Caco-2 (cell line): ENCODE results near the gene PRPH. TPM values are rescaled to one million over a fixed set of nuclear protein-coding genes. Genes with fewer than 3 reads are reported as not detected.

Experiments
- BruUV-seq: library from RNA; stranded (reverse); fragments of 400-500 nt; replicated peaks from 2 replicates; lab custom pipeline; 2021; lab: Mats Ljungman, UMichigan
- CTCF ChIA-PET: fragments of 300-600 bp; sonication (Branson Sonifier 250); formaldehyde crosslinking; loops from one replicate; lab custom pipeline; 2022; ENCODE audit warnings: antibody characterized with exemption; lab: Charles Lee
- POLR2A ChIA-PET: fragments of 300-600 bp; sonication (Branson Sonifier 250); formaldehyde crosslinking; loops from one replicate; lab custom pipeline; 2022; ENCODE audit warnings: antibody characterized with exemption; lab: Charles Lee
- DNase-seq, 2 experiments: peaks; one replicate each; pipeline versions ENCODE4 v3.0.0 to v3.0.0-alpha.2; 2020 to 2022
- H3K27me3 ChIP-seq: replicated peaks from 2 replicates; pipeline ENCODE4 v1.6.0; 2011; ENCODE audit warnings: low read length; ENCODE audit not compliant: control insufficient read depth, insufficient read depth
- H3K36me3 ChIP-seq: 2 replicates; pipeline ENCODE4 v1.5.1; 2011; ENCODE audit warnings: low read length; ENCODE audit not compliant: control insufficient read depth, insufficient read depth
- H3K4me1 ChIP-seq: fragments of 250-450 bp; sonication (Bioruptor Pico); 2 replicates; pipeline ENCODE4 v1.5.1; 2020; ENCODE audit warnings: mild to moderate bottlenecking
- H3K4me3 ChIP-seq: 2 replicates; pipeline ENCODE4 v1.5.1; 2011; ENCODE audit warnings: low read depth, mild to moderate bottlenecking, control low read depth, low read length
- H3K9me3 ChIP-seq: fragments of 250-450 bp; sonication (Bioruptor Pico); 2 replicates; pipeline ENCODE4 v1.5.1; 2020; ENCODE audit warnings: mild to moderate bottlenecking, moderate library complexity
- H3K27ac Mint-ChIP-seq: one replicate; pipeline ENCODE4 v1.8.0; 2022; ENCODE audit warnings: mixed read lengths; ENCODE audit not compliant: unreplicated experiment
- H3K27me3 Mint-ChIP-seq: one replicate; pipeline ENCODE4 v1.8.0; 2022; ENCODE audit warnings: mixed read lengths; ENCODE audit not compliant: insufficient read depth, unreplicated experiment
- H3K36me3 Mint-ChIP-seq: one replicate; pipeline ENCODE4 v1.8.0; 2022; ENCODE audit warnings: mild to moderate bottlenecking, mixed read lengths; ENCODE audit not compliant: insufficient read depth, unreplicated experiment
- H3K4me1 Mint-ChIP-seq: one replicate; pipeline ENCODE4 v1.8.0; 2022; ENCODE audit warnings: low read depth, mixed read lengths; ENCODE audit not compliant: unreplicated experiment
- H3K4me3 Mint-ChIP-seq: one replicate; pipeline ENCODE4 v1.8.0; 2022; ENCODE audit warnings: mild to moderate bottlenecking, moderate library complexity, mixed read lengths; ENCODE audit not compliant: unreplicated experiment
- H3K9me3 Mint-ChIP-seq: one replicate; pipeline ENCODE4 v1.8.0; 2022; ENCODE audit warnings: mixed read lengths; ENCODE audit not compliant: unreplicated experiment
- intact Hi-C: fragments of 100-400 bp; cut with micrococcal nuclease; formaldehyde crosslinking; loops from one replicate; pipeline ENCODE4 v1.10.0; 2022; ENCODE audit not compliant: unreplicated experiment
- total RNA-seq: library from RNA; stranded (reverse); gene quantifications from 2 replicates; pipeline ENCODE4 v1.2.3, GENCODE V29; 2022
- TF ChIP-seq, protein P1 (sequence below), 2 experiments: fragments of 200-600 bp in 1 of 2; IDR thresholded peaks; 1 replicate in 1 of 2; 2 replicates in 1 of 2; pipeline versions ENCODE4 v1.5.1 to v1.8.0; 2011 to 2022; ENCODE audit warnings: antibody characterized with exemption in 1 of 2, control low read depth in 1 of 2, inconsistent platforms in 1 of 2, low read depth in 1 of 2, low read length in 1 of 2, mild to moderate bottlenecking in 1 of 2, moderate library complexity in 1 of 2; ENCODE audit not compliant: insufficient read depth in 1 of 2, severe bottlenecking in 1 of 2, unreplicated experiment in 1 of 2

PRPH gene
- total RNA-seq, 1 experiment from 2014 or later: 4.9 TPM

DNA sequence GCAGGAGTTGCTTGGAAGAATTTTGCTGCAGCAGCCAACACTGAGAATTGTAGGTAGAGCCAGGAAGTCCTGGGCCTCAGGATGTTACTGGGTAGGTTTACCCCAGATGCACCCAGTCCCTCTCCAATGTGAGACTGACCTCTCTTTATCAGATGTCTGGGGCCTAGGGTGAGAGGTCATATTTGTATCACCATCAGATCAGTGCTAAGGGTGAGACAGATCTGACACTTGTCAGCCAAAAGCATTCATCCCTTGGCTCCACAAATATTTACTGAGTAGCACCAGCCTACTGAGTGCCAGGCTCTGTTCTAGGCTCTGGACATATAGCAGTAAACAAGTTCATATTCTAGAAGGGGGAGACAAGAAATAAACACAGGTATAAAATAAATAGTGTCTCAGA lies 32.4 kb downstream of the PRPH start:
- H3K36me3 Mint-ChIP-seq: peaks cover 50% of the 10 kb centered on the region
- no peaks in the 10 kb centered on the region for H3K27me3 Mint-ChIP-seq
- H3K4me1 ChIP-seq: peaks cover 21% of the 10 kb centered on the region
- no TSS peak for BruUV-seq
- intact Hi-C loops: no loop called here
- TF ChIP-seq, protein P1, sequence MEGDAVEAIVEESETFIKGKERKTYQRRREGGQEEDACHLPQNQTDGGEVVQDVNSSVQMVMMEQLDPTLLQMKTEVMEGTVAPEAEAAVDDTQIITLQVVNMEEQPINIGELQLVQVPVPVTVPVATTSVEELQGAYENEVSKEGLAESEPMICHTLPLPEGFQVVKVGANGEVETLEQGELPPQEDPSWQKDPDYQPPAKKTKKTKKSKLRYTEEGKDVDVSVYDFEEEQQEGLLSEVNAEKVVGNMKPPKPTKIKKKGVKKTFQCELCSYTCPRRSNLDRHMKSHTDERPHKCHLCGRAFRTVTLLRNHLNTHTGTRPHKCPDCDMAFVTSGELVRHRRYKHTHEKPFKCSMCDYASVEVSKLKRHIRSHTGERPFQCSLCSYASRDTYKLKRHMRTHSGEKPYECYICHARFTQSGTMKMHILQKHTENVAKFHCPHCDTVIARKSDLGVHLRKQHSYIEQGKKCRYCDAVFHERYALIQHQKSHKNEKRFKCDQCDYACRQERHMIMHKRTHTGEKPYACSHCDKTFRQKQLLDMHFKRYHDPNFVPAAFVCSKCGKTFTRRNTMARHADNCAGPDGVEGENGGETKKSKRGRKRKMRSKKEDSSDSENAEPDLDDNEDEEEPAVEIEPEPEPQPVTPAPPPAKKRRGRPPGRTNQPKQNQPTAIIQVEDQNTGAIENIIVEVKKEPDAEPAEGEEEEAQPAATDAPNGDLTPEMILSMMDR (IDR thresholded peaks at IDR 0.05; ENCODE audit: insufficient read depth in 1 of 2, low read depth in 1 of 2, low read length in 1 of 2, severe bottlenecking in 1 of 2, unreplicated experiment in 1 of 2): no peak
- ChIA-PET CTCF (no interaction called here), POLR2A (no interaction called here)
- H3K36me3 ChIP-seq: peaks cover 4% of the 10 kb centered on the region; the same call in 1 of the 2 replicates
- H3K9me3 Mint-ChIP-seq: no peaks in the 10 kb centered on the region
- no peaks in the 10 kb centered on the region for H3K27me3 ChIP-seq
- no peak overlapping the region for H3K27ac Mint-ChIP-seq
- DNase-seq: no peak
- H3K4me3 Mint-ChIP-seq: no peak overlapping the region
- H3K4me3 ChIP-seq: no peak overlapping the region
- no peaks in the 10 kb centered on the region for H3K9me3 ChIP-seq
- H3K4me1 Mint-ChIP-seq: peaks cover 23% of the 10 kb centered on the region

DNA sequence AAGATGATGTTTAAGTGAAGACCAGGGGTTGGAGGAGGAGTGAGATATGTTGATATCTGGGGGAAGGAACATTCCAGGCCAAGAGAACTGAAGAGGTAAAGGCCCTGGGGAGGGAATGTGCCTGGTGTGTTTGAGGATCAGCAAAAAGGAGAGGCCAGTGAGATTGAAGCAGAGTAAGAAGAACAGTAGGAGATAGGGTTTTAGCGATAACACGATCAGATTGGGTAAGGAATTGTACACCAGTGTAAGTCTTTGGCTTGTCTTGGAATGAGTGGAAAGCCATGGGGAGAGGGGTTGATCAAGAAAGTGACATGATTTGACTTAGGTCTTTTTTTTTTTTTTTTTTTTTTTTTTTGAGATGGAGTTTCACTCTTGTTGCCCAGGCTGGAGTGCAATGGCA lies 32.9 kb downstream of the PRPH start:
- H3K27me3 Mint-ChIP-seq: no peaks in the 10 kb centered on the region
- H3K4me3 Mint-ChIP-seq: no peak overlapping the region
- Histone ChIP-seq H3K4me3 (no peak overlapping the region), H3K36me3 (peaks cover 4% of the 10 kb centered on the region; the same call in 1 of the 2 replicates), H3K4me1 (peaks cover 25% of the 10 kb centered on the region), H3K9me3 (no peaks in the 10 kb centered on the region), H3K27me3 (no peaks in the 10 kb centered on the region)
- no peaks in the 10 kb centered on the region for H3K9me3 Mint-ChIP-seq
- BruUV-seq: no TSS peak
- intact Hi-C loops: no loop called here
- CTCF ChIA-PET: no interaction called here
- H3K36me3 Mint-ChIP-seq: peaks cover 53% of the 10 kb centered on the region
- POLR2A ChIA-PET: no interaction called here
- peaks cover 27% of the 10 kb centered on the region for H3K4me1 Mint-ChIP-seq
- TF ChIP-seq, protein P1 (IDR thresholded peaks at IDR 0.05; ENCODE audit: insufficient read depth in 1 of 2, low read depth in 1 of 2, low read length in 1 of 2, severe bottlenecking in 1 of 2, unreplicated experiment in 1 of 2): no peak
- H3K27ac Mint-ChIP-seq: no peak overlapping the region
- no peak for DNase-seq

DNA sequence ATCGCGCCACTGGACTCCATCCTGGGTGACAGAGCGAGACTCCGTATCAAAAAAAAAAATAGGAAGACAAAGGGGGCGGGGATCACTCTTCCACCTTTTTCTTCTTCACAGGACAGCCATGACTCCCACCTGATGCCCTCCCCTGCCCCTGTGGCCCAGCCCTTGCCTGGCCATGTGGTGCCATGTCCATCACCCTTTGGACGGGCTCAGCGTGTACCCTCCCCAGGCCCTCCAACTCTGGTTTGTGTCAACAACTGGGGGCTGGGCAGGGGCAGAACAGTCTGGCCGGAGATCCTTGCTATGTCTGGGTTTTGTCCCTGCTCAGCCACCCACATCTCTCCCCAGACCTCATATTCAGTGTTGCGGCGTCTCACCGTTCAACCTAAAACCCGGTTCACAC lies 33.9 kb downstream of the PRPH start:
- TF ChIP-seq, protein P1 (IDR thresholded peaks at IDR 0.05; ENCODE audit: insufficient read depth in 1 of 2, low read depth in 1 of 2, low read length in 1 of 2, severe bottlenecking in 1 of 2, unreplicated experiment in 1 of 2): no peak
- no TSS peak for BruUV-seq
- Histone ChIP-seq H3K4me3 (no peak overlapping the region), H3K9me3 (no peaks in the 10 kb centered on the region), H3K27me3 (no peaks in the 10 kb centered on the region), H3K36me3 (peaks cover 4% of the 10 kb centered on the region; the same call in 1 of the 2 replicates), H3K4me1 (peaks cover 24% of the 10 kb centered on the region)
- CTCF ChIA-PET: no interaction called here
- no peak for DNase-seq
- Mint-ChIP-seq H3K27me3 (no peaks in the 10 kb centered on the region), H3K4me1 (peaks cover 27% of the 10 kb centered on the region), H3K27ac (no peak overlapping the region), H3K9me3 (no peaks in the 10 kb centered on the region), H3K36me3 (peaks cover 51% of the 10 kb centered on the region), H3K4me3 (no peak overlapping the region)
- intact Hi-C loops: no loop called here
- POLR2A ChIA-PET: no interaction called here
